Cardiac muscle cell (in vitro differentiated cells and primary cell): ENCODE data around the gene VIT. TPM values are rescaled to one million over a fixed set of nuclear protein-coding genes. Genes with fewer than 3 reads are reported as not detected.
A peak's percentile ranks its signal among the peaks of the same experiment; 100 is the strongest.
"Not testable (repeated sequence)": the region's sequence is repeated elsewhere in the genome, so short reads cannot be mapped to it uniquely, and the experiment has no call there.

Experiments
- DNase-seq, 2 donors: peaks; one replicate each; pipeline versions ENCODE4 v3.0.0 to v3.0.0-alpha.2; 2010 to 2017; ENCODE audit warnings: low read depth in 1 of 2, low spot score in 1 of 2
- H3K27ac ChIP-seq: fragments of 200-600 bp; sonication (generic); 2 replicates; pipeline ENCODE4 v1.5.1; 2016
- H3K27me3 ChIP-seq: fragments of 200-600 bp; sonication (generic); 2 replicates; pipeline ENCODE4 v1.6.0; 2016; ENCODE audit warnings: control low read depth
- H3K36me3 ChIP-seq: fragments of 200-600 bp; sonication (generic); 2 replicates; pipeline ENCODE4 v1.5.1; 2016; ENCODE audit warnings: control low read depth
- H3K4me1 ChIP-seq: fragments of 200-600 bp; sonication (generic); 2 replicates; pipeline ENCODE4 v1.8.1; 2017; ENCODE audit warnings: low read depth, mild to moderate bottlenecking, mixed run types
- H3K4me3 ChIP-seq: fragments of 200-600 bp; sonication (generic); 2 replicates; pipeline ENCODE4 v1.5.1; 2016; ENCODE audit warnings: mild to moderate bottlenecking
- H3K9me3 ChIP-seq: fragments of 200-600 bp; sonication (generic); 2 replicates; pipeline ENCODE4 v1.5.1; 2017; ENCODE audit warnings: low read depth, mild to moderate bottlenecking, control low read depth
- polyA plus RNA-seq: library from polyadenylated mRNA; unstranded; fragments of >200 nt; fragmentation: Nextera tagmentation; extraction: Ambion mirVana; gene quantifications from 2 replicates; pipeline ENCODE4 v1.2.1, GENCODE V29; 2016
- total RNA-seq: library from RNA; depleted of rRNA; stranded (reverse); fragments of >200 nt; gene quantifications from 2 replicates; pipeline ENCODE4 v1.2.3, GENCODE V29; 2016
- TF ChIP-seq, protein P1 (sequence below): IDR thresholded peaks from 2 replicates; pipeline ENCODE4 v1.5.1; 2012; ENCODE audit warnings: low read depth, mild to moderate bottlenecking, low read length

VIT gene
- total and polyA plus RNA-seq, 2 experiments from 2014 or later, result not detected

DNA sequence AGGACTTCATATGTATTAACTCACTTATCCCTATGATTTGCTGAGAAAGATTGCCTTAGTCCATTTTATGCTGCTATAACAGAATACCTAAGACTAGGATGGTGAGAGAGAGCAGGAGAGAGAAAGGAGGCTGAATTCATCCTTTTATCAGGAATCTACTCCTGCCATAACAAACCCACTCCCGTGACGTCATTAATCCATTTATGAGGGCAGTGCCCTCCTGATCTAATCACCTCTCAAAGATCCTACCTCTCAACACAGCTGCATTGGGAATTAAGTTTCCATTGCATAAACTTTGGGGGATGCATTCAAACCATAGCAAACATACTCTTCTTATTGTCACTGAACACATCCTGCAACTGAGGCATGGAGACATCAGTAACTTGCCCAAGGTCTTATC lies 122.0 kb downstream of the VIT start:
- no peak for DNase-seq
- TF ChIP-seq, protein P1, sequence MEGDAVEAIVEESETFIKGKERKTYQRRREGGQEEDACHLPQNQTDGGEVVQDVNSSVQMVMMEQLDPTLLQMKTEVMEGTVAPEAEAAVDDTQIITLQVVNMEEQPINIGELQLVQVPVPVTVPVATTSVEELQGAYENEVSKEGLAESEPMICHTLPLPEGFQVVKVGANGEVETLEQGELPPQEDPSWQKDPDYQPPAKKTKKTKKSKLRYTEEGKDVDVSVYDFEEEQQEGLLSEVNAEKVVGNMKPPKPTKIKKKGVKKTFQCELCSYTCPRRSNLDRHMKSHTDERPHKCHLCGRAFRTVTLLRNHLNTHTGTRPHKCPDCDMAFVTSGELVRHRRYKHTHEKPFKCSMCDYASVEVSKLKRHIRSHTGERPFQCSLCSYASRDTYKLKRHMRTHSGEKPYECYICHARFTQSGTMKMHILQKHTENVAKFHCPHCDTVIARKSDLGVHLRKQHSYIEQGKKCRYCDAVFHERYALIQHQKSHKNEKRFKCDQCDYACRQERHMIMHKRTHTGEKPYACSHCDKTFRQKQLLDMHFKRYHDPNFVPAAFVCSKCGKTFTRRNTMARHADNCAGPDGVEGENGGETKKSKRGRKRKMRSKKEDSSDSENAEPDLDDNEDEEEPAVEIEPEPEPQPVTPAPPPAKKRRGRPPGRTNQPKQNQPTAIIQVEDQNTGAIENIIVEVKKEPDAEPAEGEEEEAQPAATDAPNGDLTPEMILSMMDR, result no peak
- H3K4me1 ChIP-seq, result no peaks in the 10 kb centered on the region

DNA sequence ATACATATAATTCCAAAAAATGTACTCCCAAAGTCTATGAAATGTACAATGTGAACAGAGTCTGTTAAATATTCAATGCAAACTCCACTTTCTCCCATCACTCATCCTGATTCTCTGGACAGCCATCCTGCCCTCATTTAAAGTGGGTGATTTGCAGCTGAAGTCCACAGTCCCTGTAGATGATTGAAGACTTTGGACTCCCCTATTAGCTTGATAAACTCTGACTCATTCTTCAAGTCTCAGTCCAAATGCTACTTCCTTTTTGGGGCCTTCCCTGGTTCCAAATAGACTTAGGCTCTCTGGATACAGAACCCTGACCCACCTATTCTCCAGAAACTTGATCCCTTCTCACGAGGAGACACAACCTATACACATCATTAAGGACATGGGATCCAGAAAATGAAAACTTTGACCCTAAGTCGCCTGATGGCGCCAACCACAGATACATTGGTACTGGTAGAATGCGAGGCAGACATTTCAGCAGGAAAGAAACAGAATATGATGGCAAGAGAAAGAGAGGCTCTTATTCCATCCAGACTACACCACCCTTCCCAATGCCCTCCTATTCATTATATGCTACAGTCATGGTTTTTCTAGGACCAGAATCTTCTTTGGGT lies 122.7 kb downstream of the VIT start:
- Histone ChIP-seq H3K4me1 (no peaks in the 10 kb centered on the region), H3K9me3 (no peaks in the 10 kb centered on the region), H3K4me3 (no peak overlapping the region), H3K27ac (no peak overlapping the region), H3K36me3 (no peaks in the 10 kb centered on the region), H3K27me3 (no peaks in the 10 kb centered on the region)
- peak; percentile 3 to 16 for DNase-seq
- TF ChIP-seq, protein P1, result no peak

More for the DNA sequence above, 122.0 kb downstream of the VIT start:
- Histone ChIP-seq H3K4me3 (no peak overlapping the region), H3K27ac (no peak overlapping the region), H3K27me3 (no peaks in the 10 kb centered on the region), H3K36me3 (no peaks in the 10 kb centered on the region), H3K9me3 (no peaks in the 10 kb centered on the region)

DNA sequence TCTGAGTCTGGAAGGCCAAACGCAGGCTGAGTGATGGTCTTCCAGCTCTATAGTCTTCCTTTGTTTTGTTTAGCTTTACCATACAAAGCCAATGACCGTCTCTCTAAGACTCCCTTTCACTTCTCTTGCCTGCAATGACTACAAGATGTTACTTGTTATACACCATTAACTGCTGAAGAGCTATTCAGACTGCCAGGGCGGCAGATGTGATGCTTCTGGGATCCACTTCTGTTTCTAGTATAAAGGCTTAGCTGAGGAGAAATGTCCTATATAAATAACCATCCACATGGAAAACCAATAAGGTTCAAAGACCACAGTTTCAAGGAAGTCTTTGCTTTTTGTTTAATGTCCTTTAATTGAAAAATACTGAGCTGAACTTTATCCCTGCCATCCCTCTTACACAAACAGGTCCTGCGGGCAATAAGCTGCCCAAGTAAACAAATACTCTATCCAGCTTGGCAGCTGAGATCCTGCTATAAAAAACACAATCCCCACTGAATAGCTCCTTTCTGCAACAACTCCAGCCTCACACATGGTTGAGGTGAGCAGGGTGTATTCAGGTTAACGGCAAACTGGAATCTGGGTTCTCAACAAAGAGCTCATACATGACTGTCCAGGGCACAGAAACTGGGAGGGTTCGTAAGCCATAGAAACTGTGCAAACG lies 124.6 kb downstream of the VIT start:
- TF ChIP-seq, protein P1, result no peak
- no peaks in the 10 kb centered on the region for H3K4me1 ChIP-seq
- H3K36me3 ChIP-seq, result no peaks in the 10 kb centered on the region
- H3K9me3 ChIP-seq, result no peaks in the 10 kb centered on the region
- no peak overlapping the region for H3K27ac ChIP-seq
- no peak for DNase-seq
- H3K4me3 ChIP-seq, result no peak overlapping the region
- H3K27me3 ChIP-seq, result no peaks in the 10 kb centered on the region

DNA sequence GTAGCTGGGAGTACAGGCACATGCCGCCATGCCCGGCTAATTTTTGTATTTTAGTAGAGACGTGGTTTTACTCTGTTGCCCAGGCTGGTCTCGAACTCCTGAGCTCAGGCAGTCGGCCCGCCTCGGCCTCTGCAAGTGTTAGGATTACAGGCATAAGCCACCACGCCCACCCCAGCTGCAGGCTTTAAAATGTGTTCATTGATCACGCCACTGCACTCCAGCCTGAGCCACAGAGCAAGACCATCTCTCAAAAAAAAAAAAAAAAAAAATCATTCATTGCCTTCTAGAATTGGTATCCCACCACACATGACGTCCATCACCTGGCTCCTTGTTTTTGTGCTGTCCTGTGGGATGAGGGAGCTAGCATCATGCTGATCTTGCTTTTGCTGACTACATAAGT lies 127.4 kb downstream of the VIT start:
- H3K4me1 ChIP-seq, result no peaks in the 10 kb centered on the region
- no peaks in the 10 kb centered on the region for H3K27me3 ChIP-seq
- no peaks in the 10 kb centered on the region for H3K36me3 ChIP-seq
- H3K4me3 ChIP-seq, result no peak overlapping the region
- H3K27ac ChIP-seq, result no peak overlapping the region
- no peak for DNase-seq
- H3K9me3 ChIP-seq, result no peaks in the 10 kb centered on the region
- TF ChIP-seq, protein P1, result no peak

DNA sequence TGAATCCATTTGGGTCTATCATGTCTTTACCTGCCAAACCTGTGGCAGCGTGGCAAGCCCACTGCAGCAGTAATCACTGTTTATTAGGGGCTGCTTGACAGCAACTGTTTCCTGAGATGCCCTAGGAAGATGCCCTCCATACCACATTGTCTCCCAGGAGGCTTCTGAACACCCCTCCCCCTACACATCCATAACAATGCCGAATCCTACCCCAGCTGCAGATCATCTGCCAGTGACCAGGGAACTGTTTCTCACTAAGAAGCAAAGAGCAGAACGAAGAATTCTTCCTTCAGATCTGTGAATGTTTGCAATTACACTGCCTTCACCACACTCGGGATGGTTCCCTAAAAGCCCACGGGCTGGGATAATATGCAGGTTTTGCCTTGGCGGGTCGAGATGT lies 127.8 kb downstream of the VIT start:
- H3K27me3 ChIP-seq, result no peaks in the 10 kb centered on the region
- TF ChIP-seq, protein P1, result no peak
- H3K9me3 ChIP-seq, result no peaks in the 10 kb centered on the region
- no peak for DNase-seq
- H3K4me1 ChIP-seq, result no peaks in the 10 kb centered on the region
- H3K36me3 ChIP-seq, result no peaks in the 10 kb centered on the region
- no peak overlapping the region for H3K4me3 ChIP-seq
- H3K27ac ChIP-seq, result no peak overlapping the region

DNA sequence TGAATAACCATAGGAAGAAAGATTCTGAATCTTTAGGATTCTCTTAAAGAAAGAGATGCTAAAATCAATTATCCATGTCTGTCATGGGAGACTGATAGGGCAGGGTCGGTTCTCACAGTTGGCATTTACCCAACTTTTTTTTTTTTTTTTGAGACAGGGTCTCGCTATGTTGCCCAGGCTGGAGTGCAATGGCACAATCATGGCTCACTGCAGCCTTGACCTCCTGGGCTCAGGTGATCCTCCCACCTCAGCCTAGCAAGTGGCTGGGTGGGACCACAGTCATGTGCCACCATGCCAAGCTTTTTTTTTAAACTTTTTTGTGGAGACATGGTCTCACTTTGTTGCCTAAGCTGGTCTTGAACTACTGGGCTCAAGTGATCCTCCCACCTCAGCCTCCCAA lies 128.2 kb downstream of the VIT start:
- not testable (repeated sequence) for H3K27me3 ChIP-seq, H3K4me3 ChIP-seq, H3K4me1 ChIP-seq, DNase-seq, H3K36me3 ChIP-seq, H3K27ac ChIP-seq, H3K9me3 ChIP-seq
